ENCODE data around the gene MEGF6. TPM values are rescaled to one million over a fixed set of nuclear protein-coding genes. Genes with fewer than 3 reads are reported as not detected.

The MEGF6 gene
- total and polyA plus RNA-seq, 2 donors (not counting 1 experiment from before 2014, with no cell fraction given) = 43.2 to 77.3 TPM

DNA sequence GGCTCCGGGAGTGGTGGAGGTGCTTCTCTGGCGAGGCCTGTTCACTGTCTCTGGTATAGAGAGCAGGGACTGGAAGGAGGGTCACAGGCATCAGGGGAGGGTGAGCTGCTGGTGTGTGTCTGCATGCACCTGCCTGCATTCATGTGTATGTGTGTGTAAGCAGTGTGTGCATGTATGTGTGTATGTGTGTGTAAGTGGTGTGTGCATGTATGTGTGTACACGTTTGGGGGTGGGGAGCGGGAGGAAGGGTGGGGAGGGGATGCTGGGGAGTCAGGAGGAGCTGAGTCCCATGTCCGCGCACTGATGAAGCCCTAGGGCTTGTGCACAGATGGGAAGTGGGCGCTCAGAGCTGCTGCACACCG lies 107.8 kb downstream of the MEGF6 start:
- Mint-ChIP-seq H3K4me3 (no peak overlapping the region), H3K27me3 (no peaks in the 10 kb centered on the region), H3K9me3 (ENCODE audit: insufficient read depth) (no peaks in the 10 kb centered on the region), H3K4me1 (no peaks in the 10 kb centered on the region), H3K27ac (no peak overlapping the region)
- Histone ChIP-seq H3K27ac (ENCODE audit: low read length in 2 of 2) (no peak overlapping the region), H3K36me3 (replicated peaks in 1 of 2; ENCODE audit: control extremely low read depth in 1 of 2, control insufficient read depth in 1 of 2, extremely low read depth in 1 of 2, insufficient read depth in 2 of 2, low read length in 1 of 2) (no peaks in the 10 kb centered on the region), H4K20me1 (ENCODE audit: control insufficient read depth, insufficient read depth, low read length, poor library complexity, severe bottlenecking) (no peaks in the 10 kb centered on the region), H3K4me3 (ENCODE audit: control extremely low read depth in 1 of 5, extremely low read depth in 1 of 5, insufficient read depth in 1 of 5, low read depth in 2 of 5, low read length in 4 of 5) (no peak overlapping the region), H3K4me1 (ENCODE audit: control insufficient read depth in 2 of 2, insufficient read depth in 2 of 2, low read length in 2 of 2) (no peaks in the 10 kb centered on the region), H3K9me3 (ENCODE audit: control extremely low read depth in 1 of 3, control insufficient read depth in 2 of 3, insufficient read depth in 1 of 3, low read length in 2 of 3) (peaks cover 0 to 6% (median 0%) of the 10 kb centered on the region in 3 donors), H2AFZ (ENCODE audit: insufficient read depth, low read depth, low read length, poor library complexity, severe bottlenecking) (no peak overlapping the region), H3K79me2 (ENCODE audit: control insufficient read depth, insufficient read depth, low read length) (no peaks in the 10 kb centered on the region), H3K4me2 (replicated peaks; ENCODE audit: low read depth, low read length, poor library complexity, severe bottlenecking) (no peak overlapping the region), H3K27me3 (replicated peaks in 1 of 4; ENCODE audit: control extremely low read depth in 1 of 4, control insufficient read depth in 3 of 4, insufficient read depth in 4 of 4, low read length in 3 of 4) (no peaks in the 10 kb centered on the region), H3K9ac (ENCODE audit: low read length) (no peak overlapping the region)
- DNase-seq = no peak
- ATAC-seq (ENCODE audit: low read depth) = no peak
- TF ChIP-seq, protein P1, sequence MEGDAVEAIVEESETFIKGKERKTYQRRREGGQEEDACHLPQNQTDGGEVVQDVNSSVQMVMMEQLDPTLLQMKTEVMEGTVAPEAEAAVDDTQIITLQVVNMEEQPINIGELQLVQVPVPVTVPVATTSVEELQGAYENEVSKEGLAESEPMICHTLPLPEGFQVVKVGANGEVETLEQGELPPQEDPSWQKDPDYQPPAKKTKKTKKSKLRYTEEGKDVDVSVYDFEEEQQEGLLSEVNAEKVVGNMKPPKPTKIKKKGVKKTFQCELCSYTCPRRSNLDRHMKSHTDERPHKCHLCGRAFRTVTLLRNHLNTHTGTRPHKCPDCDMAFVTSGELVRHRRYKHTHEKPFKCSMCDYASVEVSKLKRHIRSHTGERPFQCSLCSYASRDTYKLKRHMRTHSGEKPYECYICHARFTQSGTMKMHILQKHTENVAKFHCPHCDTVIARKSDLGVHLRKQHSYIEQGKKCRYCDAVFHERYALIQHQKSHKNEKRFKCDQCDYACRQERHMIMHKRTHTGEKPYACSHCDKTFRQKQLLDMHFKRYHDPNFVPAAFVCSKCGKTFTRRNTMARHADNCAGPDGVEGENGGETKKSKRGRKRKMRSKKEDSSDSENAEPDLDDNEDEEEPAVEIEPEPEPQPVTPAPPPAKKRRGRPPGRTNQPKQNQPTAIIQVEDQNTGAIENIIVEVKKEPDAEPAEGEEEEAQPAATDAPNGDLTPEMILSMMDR (IDR thresholded peaks at IDR 0.05) = no peak
- 92% methylated on average over 8 of the region's 8 CpGs for WGBS (ENCODE audit: insufficient coverage)
- intact Hi-C loops (cut with micrococcal nuclease) = no loop called here
- ChIA-PET CTCF (no interaction called here), POLR2A (no interaction called here)

- peaks cover 0 to 6% (median 0%) of the 10 kb centered on the region in 3 donors for H3K9me3 ChIP-seq (ENCODE audit: control extremely low read depth in 1 of 3, control insufficient read depth in 2 of 3, insufficient read depth in 1 of 3, low read length in 2 of 3)
- DNase-seq (no peak), ATAC-seq (ENCODE audit: low read depth) (no peak)
- no peaks in the 10 kb centered on the region for H3K79me2 ChIP-seq (ENCODE audit: control insufficient read depth, insufficient read depth, low read length)
- H3K27me3 ChIP-seq (replicated peaks in 1 of 4; ENCODE audit: control extremely low read depth in 1 of 4, control insufficient read depth in 3 of 4, insufficient read depth in 4 of 4, low read length in 3 of 4) = no peaks in the 10 kb centered on the region
- no peaks in the 10 kb centered on the region for H3K36me3 ChIP-seq (replicated peaks in 1 of 2; ENCODE audit: control extremely low read depth in 1 of 2, control insufficient read depth in 1 of 2, extremely low read depth in 1 of 2, insufficient read depth in 2 of 2, low read length in 1 of 2)
- H3K4me3 ChIP-seq (ENCODE audit: control extremely low read depth in 1 of 5, extremely low read depth in 1 of 5, insufficient read depth in 1 of 5, low read depth in 2 of 5, low read length in 4 of 5) = no peak overlapping the region
- intact Hi-C loops (cut with micrococcal nuclease) = no loop called here
- Mint-ChIP-seq H3K4me1 (no peaks in the 10 kb centered on the region), H3K4me3 (no peak overlapping the region), H3K27me3 (no peaks in the 10 kb centered on the region), H3K27ac (no peak overlapping the region), H3K9me3 (ENCODE audit: insufficient read depth) (no peaks in the 10 kb centered on the region)
- WGBS (ENCODE audit: insufficient coverage) = 88% methylated on average over 21 of the region's 22 CpGs
- H4K20me1 ChIP-seq (ENCODE audit: control insufficient read depth, insufficient read depth, low read length, poor library complexity, severe bottlenecking) = no peaks in the 10 kb centered on the region
- H3K4me2 ChIP-seq (replicated peaks; ENCODE audit: low read depth, low read length, poor library complexity, severe bottlenecking) = no peak overlapping the region
- H3K9ac ChIP-seq (ENCODE audit: low read length) = no peak overlapping the region
- H3K4me1 ChIP-seq (ENCODE audit: control insufficient read depth in 2 of 2, insufficient read depth in 2 of 2, low read length in 2 of 2) = no peaks in the 10 kb centered on the region
- TF ChIP-seq, protein P1 (IDR thresholded peaks at IDR 0.05) = no peak
- no peak for TF ChIP-seq EZH2 (IDR thresholded peaks at IDR 0.05; ENCODE audit: borderline replicate concordance, insufficient read depth, low read depth, low read length, poor library complexity, severe bottlenecking)
- POLR2A ChIA-PET = no interaction called here
- CTCF ChIA-PET = no interaction called here
- no peak overlapping the region for H3K27ac ChIP-seq (ENCODE audit: low read length in 2 of 2)
- no peak overlapping the region for H2AFZ ChIP-seq (ENCODE audit: insufficient read depth, low read depth, low read length, poor library complexity, severe bottlenecking)
Observed at GRCh38 chr1:3502641-3503524, 108.4 kb downstream of the MEGF6 start.
